Caki2 (cell line): ENCODE measurements around the gene FOCAD. TPM values are rescaled to one million over a fixed set of nuclear protein-coding genes. Genes with fewer than 3 reads are reported as not detected.
"Not testable (repeated sequence)": the region's sequence is repeated elsewhere in the genome, so short reads cannot be mapped to it uniquely, and the experiment has no call there.

ENCODE experiments used
- DNase-seq: peaks from one replicate; pipeline ENCODE4 v3.0.0-alpha.2; 2015; ENCODE audit warnings: low read depth
- in situ Hi-C: cut with HindIII; loops from 2 replicates; pipeline ENCODE4 v1.10.0; 2016; ENCODE audit warnings: low sequenced_read_pairs, low pct_unique_long_range_greater_than_20kb, mixed read lengths
- total RNA-seq: library from RNA; depleted of rRNA; stranded (reverse); fragments of >200 nt; shearing (Covaris generic); gene quantifications from 2 replicates; pipeline ENCODE4 v1.2.3, GENCODE V29; 2014; ENCODE audit warnings: low replicate concordance

FOCAD gene
- total RNA-seq, 1 experiment from 2014 or later = 13.2 TPM

DNA sequence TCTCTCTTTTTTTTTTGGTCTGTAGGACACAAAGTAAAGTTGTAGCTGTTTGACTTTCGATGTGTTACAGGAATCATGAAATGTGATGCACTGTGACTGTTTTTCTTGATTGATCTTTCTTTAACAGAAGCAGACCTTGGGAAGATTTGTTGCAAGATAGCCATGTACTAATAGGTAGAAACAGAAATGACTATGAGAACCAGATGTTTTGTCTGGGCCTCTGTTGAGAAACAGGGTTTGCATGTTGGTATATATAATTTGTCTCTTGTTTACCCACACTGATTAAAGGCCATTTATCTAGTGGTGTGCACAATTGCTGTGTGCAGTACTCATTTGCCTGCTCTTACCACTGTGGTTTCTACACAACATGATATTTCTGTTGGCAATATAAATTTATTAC is 222.3 kb downstream of the FOCAD start:
- in situ Hi-C loops = no loop called here

DNA sequence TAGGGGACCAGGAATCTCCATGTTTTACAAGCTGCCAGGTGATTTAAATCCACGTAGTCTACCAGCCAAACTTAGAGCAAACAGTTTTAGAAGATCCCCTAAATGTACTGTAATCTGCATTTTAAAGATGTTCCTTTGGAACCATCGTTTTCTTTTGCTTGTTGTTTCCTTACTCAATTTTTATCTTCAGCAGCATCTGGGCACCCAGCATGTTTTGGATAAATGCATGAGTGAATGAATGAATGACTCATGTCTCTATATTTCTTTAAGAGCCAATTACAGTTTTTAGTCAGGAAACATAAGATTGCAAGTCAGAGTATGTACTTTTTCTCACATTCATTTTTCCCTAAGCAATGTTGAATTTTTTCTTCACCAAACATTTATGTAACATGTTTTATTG is 224.4 kb downstream of the FOCAD start:
- in situ Hi-C loops = no loop called here

More for the DNA sequence above, 222.3 kb downstream of the FOCAD start:
- DNase-seq = no peak

DNA sequence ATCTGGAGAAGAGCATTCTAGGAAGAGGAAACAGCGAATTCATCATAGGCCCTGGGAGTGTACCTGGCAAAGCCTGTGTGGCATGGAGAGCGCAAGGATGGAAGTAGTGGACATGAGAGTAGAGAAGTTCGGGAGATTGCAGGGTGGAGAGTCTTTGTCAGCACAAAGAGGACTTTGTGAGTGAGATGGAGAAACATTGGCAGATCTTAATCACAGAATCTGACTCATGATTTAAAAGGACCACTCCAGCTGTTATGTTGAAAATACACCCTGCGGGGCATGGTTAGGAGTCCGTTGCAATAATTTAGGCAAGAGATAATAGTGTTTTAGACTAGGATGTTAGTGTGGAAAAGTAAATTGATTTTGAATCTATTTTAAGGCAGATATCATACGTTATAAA is 230.5 kb downstream of the FOCAD start:
- no peak for DNase-seq
- in situ Hi-C loops = no loop called here

More for the DNA sequence above, 224.4 kb downstream of the FOCAD start:
- no peak for DNase-seq

DNA sequence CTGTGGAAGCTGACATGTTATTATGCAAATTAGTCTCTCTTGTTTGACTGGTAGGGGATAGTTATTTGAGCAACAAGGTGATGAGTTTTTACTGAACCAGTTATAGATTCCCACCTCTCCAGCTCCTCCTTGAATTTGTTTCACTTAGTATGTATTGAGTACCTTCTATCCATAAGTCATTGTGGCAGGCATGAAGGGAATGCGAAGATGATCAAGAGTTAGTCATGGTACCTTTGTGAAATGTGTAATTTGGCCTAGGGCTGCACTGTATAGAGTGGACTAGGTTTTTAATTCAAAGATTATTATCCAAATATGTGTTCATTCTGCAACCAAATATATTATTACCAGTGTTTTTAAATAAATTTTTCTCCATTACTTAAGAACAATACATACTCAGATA is 237.3 kb downstream of the FOCAD start:
- in situ Hi-C loops = no loop called here
- no peak for DNase-seq

DNA sequence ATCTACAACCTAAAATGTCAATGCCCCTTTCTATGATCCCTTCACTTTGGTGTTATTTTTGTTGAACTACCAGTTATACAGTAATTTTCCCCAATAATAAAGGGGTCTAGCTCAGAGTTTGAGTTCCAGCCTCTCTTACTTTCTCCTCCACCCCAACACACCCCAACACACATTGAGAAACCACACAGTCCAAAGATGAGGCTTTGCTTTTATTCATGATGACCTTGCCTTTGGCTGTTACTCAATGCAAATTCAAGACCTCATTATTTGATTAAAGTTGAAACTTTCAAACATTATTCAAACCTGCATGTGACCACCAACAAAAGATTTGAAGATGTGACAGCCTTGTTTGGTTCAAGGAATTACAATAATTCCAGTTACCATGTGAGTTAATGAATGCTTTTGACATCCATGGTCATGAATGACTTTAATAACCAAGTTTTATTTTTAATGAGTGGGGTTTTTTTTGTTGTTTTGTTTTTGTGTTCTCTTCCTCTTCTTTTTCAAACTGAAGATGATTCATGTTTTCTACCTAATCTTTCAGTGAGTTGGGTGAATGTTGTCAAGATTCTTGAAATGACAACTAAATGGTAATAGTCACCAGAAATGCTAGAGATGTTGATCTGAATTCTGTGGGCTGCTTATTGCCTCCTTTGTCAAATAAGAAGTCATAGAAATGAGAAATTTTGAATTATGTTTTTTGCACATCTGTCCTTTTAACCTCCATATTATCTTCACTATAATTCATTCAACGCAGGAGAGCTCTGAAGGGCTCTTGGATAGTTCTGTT is 241.4 kb downstream of the FOCAD start:
- in situ Hi-C loops = no loop called here
- no peak for DNase-seq

DNA sequence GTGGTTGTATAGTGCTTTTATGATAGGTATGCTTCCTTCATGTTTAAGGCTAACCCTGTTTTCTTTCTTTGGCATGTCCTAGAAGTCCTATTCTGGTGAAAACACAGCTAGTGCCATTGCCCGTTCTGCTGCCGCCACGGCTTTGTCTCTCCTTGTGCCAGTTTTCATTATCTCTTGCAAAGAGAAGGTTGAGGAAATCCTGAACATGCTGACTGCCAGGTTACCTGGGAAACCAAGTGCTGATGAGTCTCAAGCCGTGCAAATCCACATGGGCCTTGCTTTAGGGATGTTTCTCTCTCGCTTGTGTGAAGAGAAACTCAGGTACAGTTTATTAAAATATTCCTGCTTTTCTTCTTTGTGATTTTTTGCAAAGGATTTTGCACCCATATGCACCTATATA is 245.2 kb downstream of the FOCAD start:
- DNase-seq = no peak
- in situ Hi-C loops = no loop called here

DNA sequence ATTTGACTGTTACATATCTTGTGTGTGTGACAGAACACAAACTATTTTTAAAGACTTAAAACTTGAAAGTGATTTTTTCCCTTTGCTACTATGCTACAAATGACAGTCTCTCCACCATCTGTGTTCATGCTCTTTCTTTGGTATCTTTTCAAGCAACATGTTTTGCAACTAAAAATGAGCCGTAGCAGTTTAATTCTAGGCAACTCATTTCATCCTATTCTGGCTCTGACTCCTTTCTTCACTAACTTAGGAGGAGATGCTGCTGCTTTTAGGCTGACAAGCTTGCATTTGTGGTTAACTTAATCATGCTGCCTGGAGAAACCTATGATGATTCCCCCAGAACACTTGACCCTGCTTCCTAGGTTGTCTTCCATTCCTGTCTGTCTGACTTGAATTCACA is 246.8 kb downstream of the FOCAD start:
- in situ Hi-C loops = no loop called here
- no peak for DNase-seq

DNA sequence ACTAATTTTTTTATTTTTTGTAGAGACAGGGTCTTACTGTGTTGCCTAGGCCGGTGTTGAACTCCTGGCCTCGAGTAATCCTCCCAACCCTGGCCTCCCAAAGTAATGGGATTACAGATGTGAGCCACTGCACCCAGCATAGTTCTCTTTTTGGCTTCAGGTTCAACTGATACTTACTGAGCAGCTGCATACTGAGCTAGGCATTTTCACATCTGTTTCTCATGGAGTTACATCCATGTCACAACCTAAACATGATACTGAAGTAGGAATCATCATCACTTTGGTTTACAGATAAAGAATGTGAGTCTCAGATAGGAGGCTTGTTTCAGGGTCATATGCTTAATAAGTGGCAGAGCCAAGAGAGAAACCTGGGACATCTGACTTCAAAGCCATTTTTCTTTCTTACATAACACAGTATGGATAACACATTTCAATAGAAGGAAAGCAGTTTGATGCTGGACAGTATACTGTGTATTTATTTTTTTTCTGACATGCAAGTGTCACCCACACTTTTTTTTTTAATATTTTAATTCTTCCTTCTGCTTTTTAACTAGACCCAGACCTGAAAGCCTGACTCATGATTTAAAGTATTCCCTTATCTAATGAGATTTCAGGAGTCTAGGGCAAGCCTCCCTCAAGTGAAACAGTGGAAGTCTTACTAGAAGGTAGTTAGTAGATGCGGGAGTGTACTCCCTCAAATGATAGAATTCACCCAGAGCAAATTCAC is 256.6 kb downstream of the FOCAD start:
- DNase-seq = no peak
- in situ Hi-C loops = no loop called here

DNA sequence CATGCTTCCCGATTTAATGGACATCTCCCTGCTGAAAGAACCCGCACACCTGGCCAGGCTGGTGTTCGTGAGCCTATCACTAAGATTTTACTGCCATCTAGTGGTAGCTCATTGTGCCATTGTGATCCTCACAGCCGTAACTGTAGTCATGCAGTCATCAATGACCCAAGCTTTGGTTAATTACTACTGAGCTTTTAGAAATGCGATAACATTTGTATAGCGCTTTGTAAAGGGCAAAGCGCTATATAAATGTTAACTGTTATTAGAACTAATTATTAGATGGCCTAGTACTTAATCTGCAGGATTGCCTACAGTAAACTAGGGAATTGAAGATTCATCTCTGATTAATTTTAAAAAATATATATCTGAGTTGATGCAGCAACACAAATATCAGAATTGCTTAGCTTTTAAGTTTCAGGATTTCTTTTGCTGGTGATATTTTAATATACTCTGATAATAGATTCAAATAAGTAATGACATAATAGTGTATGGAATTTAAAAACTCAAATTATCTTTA is 257.2 kb downstream of the FOCAD start:
- in situ Hi-C loops = no loop called here
- peak; percentile 56 for DNase-seq

DNA sequence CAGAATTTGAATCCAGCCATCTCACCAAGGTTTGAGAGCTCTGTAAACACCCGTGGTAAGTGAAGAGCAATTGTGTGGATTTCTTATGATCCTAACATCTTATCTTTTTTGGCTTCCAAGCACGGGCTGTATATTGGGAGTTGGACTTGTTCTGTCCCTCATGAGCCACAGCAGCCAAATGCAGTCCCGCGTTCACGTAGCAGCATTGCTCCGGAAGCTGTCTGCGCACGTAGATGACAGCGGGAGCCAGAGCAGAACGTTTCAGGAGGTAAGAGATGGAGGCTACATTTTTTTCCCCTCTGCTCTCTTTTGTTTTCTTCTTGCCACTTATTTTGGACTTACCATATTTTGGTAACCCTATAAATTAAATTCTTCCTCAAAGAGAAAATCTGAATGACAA is 260.4 kb downstream of the FOCAD start:
- no peak for DNase-seq
- in situ Hi-C loops = no loop called here

DNA sequence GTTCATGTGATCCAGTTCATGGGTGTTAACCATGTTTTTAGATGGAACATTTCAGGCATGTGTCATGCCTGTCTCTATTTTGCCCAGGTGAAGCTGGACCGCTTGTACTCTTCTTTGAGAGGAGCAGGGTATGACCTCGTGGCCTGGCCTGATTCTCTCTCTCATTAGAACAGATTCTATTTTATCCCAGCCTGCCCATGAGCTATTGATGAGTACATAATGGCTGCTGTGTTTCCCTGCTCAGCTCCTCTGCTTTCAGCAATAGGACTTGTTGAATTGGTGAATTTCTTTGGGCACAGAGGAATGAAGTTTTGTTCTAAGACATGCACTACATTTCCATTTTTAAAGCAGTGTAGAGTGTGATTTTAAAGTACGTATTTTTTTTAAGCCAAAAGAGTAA is 261.2 kb downstream of the FOCAD start:
- in situ Hi-C loops = no loop called here
- no peak for DNase-seq

DNA sequence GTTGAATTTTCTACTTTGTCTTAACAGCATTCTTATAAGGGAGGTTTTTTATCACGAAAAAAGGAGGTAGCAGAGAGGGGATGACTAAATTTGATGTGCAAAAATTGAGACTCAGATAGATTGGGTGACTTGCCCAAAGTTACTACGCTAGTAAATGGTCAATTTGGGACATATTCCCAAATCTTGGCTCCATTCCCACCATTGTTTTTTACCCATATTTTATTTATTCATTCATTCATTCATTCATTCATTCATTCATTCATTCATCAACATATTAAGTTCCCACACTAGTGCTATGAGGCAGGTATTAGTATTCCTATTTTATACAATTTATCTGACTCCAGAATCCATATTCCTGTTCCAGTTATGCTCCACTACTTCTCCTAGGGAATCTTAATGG is 261.8 kb downstream of the FOCAD start:
- in situ Hi-C loops = no loop called here

DNA sequence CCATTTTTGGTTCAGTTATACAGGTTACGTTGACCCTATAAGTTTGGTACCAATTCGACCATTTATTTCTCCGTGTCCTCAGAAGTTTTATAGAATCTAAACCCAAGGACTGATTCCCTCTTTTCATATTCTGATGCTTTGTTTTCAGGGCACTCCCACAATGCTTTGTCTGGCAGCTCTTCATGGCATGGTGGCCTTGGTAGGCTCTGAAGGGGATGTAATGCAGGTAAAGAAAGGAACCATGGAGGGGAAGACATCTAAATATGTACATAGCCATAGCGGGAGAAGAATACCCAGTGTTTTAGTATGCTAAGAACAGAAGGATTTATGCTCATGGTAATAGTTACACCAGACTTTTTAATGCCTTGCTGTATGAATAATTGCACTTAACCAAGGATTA is 264.6 kb downstream of the FOCAD start:
- in situ Hi-C loops = no loop called here
- DNase-seq = no peak

More for the DNA sequence above, 261.8 kb downstream of the FOCAD start:
- DNase-seq = no peak

DNA sequence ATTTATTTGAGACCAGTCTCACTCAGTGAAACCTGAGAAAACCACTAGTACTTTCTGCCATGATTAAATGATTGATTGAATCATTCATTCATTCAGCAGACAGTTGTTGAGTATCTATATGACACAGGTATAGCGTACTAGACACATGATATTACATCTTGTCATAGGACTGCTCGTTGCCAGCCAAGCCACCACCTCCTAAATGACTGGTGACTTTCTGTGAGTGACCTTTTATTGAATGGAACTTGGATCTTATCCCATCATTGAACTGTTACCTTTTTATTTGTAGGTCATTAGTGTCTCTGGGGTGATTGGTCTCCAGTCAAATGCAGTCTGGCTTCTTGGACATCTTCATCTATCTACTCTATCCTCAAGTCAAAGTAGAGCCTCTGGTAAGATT is 266.6 kb downstream of the FOCAD start:
- DNase-seq = no peak
- in situ Hi-C loops = no loop called here

DNA sequence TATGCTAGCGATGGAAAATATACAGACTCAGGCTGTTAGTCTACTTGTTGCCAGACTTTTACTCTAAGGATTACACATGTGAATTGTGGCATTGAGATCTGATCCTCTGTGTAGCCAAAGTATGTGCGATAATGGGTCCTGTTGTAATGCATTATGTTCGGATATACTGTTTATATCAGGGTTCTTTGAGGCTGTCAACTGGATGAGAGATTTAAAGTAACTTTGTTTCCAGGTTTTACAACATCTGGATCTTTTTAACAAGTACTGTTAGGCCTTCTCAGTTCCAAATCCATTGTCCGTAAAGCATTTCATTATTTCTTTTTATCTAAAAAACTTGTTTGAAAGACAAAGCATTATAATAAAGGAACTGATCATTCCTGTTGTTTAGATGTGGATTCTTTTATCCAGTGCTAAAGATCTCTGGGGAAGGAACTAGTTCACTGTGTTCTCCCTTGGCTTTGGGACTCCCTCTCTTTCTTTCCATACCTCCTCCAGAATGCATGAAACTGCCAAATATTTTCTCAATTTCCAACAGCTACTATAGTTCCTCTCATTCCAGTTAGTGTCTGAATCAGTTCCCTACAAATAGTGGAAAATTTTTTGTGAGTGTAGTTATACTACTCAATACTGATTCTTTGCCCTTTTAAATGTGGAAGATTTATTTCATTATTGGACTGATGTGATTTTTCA is 278.6 kb downstream of the FOCAD start:
- in situ Hi-C loops = no loop called here
- no peak for DNase-seq

DNA sequence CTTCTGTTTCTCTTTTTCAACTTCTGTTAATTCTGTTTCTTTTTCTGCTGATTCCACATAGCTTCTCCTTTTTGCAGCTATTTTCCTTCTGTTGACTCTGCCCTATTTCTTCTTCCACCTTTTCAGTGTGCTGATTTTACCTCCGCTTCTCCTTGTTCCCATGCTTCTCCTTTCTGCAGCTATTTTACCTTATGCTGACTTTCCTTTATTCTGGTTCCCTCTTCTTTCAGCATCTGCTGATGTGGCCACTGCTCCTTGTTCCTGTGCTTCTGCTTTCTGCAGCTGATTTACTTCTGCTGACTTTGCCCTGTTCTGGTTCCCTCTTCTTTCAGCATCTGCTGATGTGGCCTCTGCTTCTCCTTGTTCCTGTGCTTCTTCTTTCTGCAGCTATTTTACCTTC is 288.6 kb downstream of the FOCAD start:
- no peak for DNase-seq
- in situ Hi-C loops = no loop called here

DNA sequence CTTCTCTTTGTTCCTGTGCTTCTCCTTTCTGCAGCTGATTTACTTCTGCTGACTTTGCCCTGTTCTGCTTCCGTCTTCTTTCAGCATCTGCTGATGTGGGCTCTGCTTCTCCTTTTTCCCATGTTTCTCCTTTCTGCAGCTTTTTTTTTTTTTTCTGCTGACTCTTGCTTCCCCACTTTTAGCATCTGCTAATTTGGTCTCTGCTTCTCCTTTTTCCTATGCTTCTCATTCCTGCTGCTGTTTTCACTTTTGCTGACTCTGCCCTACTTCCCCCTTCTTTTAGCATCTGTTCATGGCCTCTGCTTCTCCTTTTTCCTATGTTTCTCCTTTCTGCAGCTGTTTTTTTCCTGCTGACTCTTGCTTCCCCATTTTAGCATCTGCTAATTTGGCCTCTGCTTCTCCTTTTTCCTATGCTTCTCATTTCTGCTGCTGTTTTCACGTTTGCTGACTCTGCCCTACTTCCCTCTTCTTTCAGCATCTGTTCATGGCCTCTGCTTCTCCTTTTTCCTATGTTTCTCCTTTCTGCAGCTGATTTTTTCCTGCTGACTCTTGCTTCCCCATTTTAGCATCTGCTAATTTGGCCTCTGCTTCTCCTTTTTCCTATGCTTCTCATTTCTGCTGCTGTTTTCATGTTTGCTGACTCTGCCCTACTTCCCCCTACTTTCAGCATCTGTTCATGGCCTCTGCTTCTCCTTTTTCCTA is 289.3 kb downstream of the FOCAD start:
- in situ Hi-C loops, DNase-seq: not testable (repeated sequence)

DNA sequence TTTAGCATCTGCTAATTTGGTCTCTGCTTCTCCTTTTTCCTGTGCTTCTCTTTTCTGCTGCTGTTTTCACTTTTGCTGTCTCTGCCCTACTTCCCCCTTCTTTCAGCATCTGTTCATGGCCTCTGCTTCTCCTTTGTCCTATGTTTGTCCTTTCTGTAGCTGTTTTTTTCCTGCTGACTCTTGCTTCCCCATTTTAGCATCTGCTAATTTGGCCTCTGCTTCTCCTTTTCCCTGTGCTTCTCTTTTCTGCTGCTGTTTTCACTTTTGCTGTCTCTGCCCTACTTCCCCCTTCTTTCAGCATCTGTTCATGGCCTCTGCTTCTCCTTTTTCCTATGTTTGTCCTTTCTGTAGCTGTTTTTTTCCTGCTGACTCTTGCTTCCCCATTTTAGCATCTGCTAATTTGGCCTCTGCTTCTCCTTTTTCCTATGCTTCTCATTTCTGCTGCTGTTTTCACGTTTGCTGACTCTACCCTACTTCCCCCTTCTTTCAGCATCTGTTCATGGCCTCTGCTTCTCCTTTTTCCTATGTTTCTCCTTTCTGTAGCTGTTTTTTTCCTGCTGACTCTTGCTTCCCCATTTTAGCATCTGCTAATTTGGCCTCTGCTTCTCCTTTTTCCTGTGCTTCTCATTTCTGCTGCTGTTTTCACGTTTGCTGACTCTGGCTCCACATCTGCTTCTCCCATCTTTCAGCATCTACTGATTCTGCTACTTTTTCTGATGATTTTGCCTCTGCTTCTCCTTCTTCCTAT is 290.3 kb downstream of the FOCAD start:
- in situ Hi-C loops, DNase-seq: not testable (repeated sequence)
